Heart left ventricle (tissue), 13 donors: ENCODE results near the gene DKKL1.

Experiments
- CTCF ChIP-seq, 12 donors: fragments of 200-600 bp; sonication (generic) in 4 of 12; IDR thresholded peaks; one replicate each; pipeline versions ENCODE4 v1.5.0 to v1.8.0; 2018 to 2022; ENCODE audit warnings: antibody characterized with exemption in 12 of 12, mild to moderate bottlenecking in 5 of 12
- POLR2A ChIP-seq, 2 donors: fragments of 450-650 bp; IDR thresholded peaks; one replicate each; pipeline ENCODE4 v1.6.1; 2017; ENCODE audit warnings: antibody characterized with exemption in 2 of 2, mild to moderate bottlenecking in 2 of 2, moderate library complexity in 2 of 2
- donor health status: ischemic (EF 13 %, LVEDD 7.1; RV severe dilation, severe dysfunction).
- donor health status: DM: no; HTN: yes; CAD: no.
- donor health status: DM: no; HTN: no; CAD: no.
- donor health status: ischemic (EF 25% LVEDD 6.9; RV normal size, moderate dysfunction).
- donor health status: ischemic (EF 25% LVEDD 5.7; RV mildly dilated, moderate dysfunction).
- donor health status: ischemic (EF 35%, LVEDD 5.7; RV mildly dilated, moderate dysfunction).
- donor health status: nonischemic (EF 11% LVEDD 7.7; RV severe dilation, severe dysfunction).
- donor health status: DM: yes; HTN: yes; CAD: no.
- donor health status: PGD.
- donor health status: ischemic (EF 29% LVEDD 5.4; RV normal size, mild dysfunction).
- donor health status: nonischemic (EF 23%, LVEDD 6.1; RV moderate dilation, normal function).

DNA sequence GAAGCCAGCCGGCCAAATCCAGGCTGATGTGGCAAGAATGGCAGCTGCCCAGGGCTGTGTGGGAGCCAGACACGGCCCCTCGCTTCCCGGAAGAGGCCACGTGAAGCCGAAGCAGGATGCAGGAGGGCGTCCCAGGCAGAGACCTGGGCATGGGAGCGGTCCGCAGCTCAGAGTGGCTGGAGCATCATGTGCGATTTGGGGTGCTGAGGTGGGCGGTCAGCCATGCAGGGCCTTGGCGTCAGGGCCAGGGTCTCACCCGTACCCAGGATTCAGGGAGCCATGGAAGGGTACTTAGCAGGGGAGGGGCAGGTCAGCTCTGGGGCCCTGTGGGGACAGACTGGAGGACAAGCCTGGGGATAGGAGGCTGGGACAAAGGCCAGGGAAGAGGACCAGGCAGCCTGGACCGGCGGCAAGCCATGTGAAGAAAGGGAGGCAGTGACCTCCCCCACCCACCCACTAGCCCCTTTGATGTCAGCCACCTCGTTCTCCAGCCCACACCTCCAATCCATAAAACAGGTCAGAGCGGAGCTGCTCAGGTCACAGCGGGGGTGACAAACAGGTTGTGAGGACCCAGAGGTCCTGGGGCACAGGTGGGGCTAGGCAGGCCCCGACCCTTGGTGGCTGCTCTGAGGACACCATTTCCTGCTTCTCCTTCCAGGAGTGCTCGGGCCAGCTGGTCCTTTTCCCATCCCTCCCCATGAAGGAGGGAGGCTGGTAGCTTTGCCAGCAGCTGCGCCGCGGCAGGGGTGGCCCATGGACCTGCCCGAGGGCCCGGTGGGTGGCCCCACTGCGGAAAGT, 26.7 kb downstream of the DKKL1 start:
- TF ChIP-seq CTCF (IDR thresholded peaks at IDR 0.05) (no peak), POLR2A (IDR thresholded peaks at IDR 0.05) (no peak)
